ENCODE measurements around the gene BRWD1.
A peak's percentile ranks its signal among the peaks of the same experiment; 100 is the strongest.

The BRWD1 gene

DNA sequence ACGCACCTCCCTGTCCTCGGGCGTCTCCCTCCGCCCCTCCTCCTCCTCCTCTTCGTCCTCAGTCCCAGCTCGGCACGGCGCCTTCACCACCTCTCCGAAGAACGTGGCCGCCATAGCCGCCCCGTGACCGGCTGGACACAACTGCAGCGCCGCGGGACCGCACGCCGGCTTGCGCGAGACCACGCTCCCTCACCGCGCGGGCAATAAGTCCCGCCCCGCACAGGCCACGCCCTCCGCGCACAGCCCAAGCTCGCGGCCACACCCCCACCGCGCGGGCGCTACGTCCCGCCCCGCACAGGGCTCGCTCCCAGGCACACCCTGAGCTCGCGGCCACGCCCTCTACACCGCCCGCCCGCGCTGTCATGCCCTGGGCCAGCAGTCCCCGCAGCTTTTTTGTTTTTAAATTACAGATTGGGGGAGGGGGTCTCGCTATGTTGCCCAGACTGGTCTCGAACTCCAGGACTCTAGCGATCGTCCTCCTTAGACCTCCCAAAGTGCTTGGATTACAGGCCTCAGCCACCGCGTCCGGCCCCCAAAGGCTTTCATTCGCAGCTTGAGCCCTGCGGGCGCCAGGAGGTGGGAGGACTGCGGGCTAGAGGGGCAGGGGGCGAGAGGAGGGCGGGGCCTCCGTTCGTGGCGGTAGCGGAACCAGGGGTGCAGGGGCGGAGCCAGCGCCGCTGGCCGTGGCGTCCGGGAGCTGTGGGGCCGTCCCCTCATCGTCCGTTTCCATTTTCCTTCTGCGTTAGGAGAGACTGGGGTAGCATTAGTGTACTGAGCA is 130.0 kb downstream of the BRWD1 start, which contains the start of gene PSMG1:
Gene PSMG1 (minus strand): TSS at position 180 of the 778 bp plus-strand sequence. CDS start 66 bp downstream, at position 114.
- H3K4me1 ChIP-seq (ENCODE audit: control insufficient read depth, insufficient read depth, low read length, poor library complexity, severe bottlenecking), result peaks cover 10% of the 10 kb centered on the region
- peak within 1 kb of the TSS; percentile 90 for H3K4me3 ChIP-seq (ENCODE audit: extremely low read depth, insufficient read depth, low read length, poor library complexity, severe bottlenecking)
- no peaks in the 10 kb centered on the region for H3K9me3 ChIP-seq (ENCODE audit: control insufficient read depth, low read length)
- WGBS, 2 experiments (ENCODE audit: insufficient coverage in 2 of 2), result 0% methylated on average over 53 to 61 of the region's 76 CpGs
- peak within 1 kb of the TSS; percentile 95 for H3K27ac ChIP-seq (ENCODE audit: low read depth, low read length, severe bottlenecking)
- H3K36me3 ChIP-seq (ENCODE audit: control insufficient read depth, insufficient read depth, low read length), result peaks cover 29% of the 10 kb centered on the region

DNA sequence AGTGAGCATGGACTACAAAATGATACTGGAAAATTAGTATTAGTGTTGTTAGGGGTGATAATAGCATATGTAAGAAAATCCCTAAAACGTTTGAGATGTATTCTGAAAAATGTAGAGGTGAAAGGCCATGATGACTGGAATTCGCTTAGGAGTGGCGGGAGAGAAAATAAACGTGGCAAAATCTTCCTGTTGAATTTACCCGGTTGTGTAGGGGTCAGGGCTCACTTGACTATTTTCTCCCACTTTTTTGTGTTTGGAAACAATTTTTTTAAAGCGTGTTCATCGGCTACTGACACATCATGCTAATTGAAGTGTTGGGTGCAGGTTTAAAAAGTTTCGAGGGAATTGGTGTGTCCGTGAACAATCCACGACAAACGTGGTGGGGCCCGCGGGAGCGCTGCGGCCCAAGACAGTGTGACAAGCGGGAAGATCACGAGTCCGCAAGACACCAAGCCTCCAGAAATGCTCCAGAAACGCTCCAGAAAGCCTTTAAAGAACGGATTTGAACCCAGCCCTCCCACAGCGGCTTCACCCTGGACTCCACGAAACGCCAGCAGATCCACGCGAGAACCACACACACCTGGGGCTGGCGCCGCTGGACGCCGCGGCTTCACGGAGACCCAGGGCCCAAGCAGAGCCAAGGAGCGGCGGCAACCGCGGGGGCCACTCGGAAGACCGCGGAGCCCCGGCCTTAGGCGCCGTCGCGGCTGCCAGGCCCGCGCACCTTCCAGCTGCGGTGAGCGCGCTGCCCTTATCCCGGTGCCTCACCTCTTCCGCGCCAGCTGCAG is 130.8 kb downstream of the BRWD1 start:
- Histone ChIP-seq H3K9me3 (ENCODE audit: control insufficient read depth, low read length) (no peaks in the 10 kb centered on the region), H3K36me3 (ENCODE audit: control insufficient read depth, insufficient read depth, low read length) (peaks cover 34% of the 10 kb centered on the region), H3K4me1 (ENCODE audit: control insufficient read depth, insufficient read depth, low read length, poor library complexity, severe bottlenecking) (peaks cover 10% of the 10 kb centered on the region), H3K4me3 (ENCODE audit: extremely low read depth, insufficient read depth, low read length, poor library complexity, severe bottlenecking) (peak overlapping the region; percentile 90), H3K27ac (ENCODE audit: low read depth, low read length, severe bottlenecking) (peak overlapping the region; percentile 95)
- 2% methylated on average over 32 to 45 of the region's 51 CpGs for WGBS, 2 experiments (ENCODE audit: insufficient coverage in 2 of 2)

DNA sequence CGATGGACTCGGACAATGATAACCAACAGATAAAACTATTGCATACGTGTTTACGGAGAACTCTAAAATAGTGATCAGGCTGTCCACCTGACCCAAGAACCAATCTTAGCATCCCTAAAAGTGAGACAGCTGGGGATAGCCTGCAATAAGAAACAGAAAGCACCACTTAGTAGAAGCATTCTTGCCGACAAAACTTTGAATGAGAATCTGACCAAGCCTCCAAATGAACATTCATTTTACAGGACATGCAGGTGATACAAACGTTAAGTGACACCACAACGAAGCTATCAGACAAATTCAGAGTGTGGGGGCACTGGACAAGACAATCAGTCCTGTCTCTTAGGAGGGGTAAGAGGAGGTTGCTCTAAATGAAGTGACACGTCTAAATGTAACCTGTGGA is 131.4 kb downstream of the BRWD1 start:
- WGBS, 2 experiments (ENCODE audit: insufficient coverage in 2 of 2), result 55 to 68% methylated on average over 7 to 8 of the region's 8 CpGs
- H3K4me1 ChIP-seq (ENCODE audit: control insufficient read depth, insufficient read depth, low read length, poor library complexity, severe bottlenecking), result peaks cover 10% of the 10 kb centered on the region
- peaks cover 34% of the 10 kb centered on the region for H3K36me3 ChIP-seq (ENCODE audit: control insufficient read depth, insufficient read depth, low read length)
- peak overlapping the region; percentile 90 for H3K4me3 ChIP-seq (ENCODE audit: extremely low read depth, insufficient read depth, low read length, poor library complexity, severe bottlenecking)
- H3K27ac ChIP-seq (ENCODE audit: low read depth, low read length, severe bottlenecking), result no peak overlapping the region
- H3K9me3 ChIP-seq (ENCODE audit: control insufficient read depth, low read length), result no peaks in the 10 kb centered on the region

DNA sequence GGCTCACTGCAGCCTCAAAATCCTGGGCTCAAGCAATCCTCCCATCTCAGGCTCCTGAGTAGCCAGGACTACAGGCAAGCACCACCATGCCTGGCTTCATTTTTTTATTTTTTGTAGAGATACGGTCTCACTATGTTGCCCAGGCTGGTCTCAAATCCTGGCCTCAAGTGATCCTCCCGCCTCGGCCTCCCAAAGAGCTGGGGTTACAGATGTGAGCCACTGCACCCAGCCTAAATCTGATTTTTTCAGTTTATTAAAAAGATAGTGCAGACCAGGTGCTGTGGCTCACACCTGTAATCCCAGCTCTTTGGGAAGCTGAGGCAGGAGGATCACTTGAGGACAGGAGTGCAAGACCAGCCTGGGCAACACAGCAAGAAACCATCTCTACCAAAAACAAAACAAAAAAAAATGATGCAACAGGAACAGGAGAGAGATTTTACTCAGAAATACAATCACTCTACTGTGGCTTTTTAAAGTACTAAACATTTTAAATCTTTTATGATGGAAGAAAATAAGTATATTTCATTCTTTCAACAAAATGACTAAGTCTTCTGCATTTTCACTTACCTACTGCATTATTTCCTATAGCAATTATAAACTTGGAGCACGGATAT is 132.1 kb downstream of the BRWD1 start:
- no peaks in the 10 kb centered on the region for H3K9me3 ChIP-seq (ENCODE audit: control insufficient read depth, low read length)
- no peak overlapping the region for H3K27ac ChIP-seq (ENCODE audit: low read depth, low read length, severe bottlenecking)
- peaks cover 38% of the 10 kb centered on the region for H3K36me3 ChIP-seq (ENCODE audit: control insufficient read depth, insufficient read depth, low read length)
- peaks cover 4% of the 10 kb centered on the region for H3K4me1 ChIP-seq (ENCODE audit: control insufficient read depth, insufficient read depth, low read length, poor library complexity, severe bottlenecking)
- 91 to 100% methylated on average over 2 to 4 of the region's 4 CpGs for WGBS, 2 experiments (ENCODE audit: insufficient coverage in 2 of 2)
- H3K4me3 ChIP-seq (ENCODE audit: extremely low read depth, insufficient read depth, low read length, poor library complexity, severe bottlenecking), result peak overlapping the region; percentile 90

DNA sequence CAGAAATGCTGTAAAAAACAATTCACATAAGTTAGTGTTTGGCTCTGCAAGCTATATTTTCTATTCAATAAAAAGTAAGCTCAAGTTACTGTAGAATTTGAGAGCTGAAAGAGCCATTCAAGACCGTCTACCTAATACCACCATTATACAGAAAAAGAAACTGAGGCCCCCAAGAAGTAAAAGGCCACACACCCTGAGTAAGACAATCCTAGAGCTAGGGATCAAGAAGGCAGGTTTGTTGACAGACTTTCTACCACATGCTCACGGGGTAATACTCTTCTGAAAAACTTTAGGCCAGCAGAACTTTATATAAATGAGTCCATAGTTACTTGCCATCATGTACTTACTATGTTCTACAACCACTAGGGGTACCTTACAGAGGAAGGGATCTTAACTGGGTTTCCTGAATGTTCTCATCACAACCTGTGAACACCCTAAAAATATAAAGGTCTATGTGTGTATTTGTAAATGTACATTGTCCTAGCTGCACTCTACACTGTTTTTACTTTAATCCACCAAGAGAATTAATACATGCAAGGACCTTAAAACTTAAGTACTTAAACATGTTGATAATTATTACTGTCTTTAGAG is 132.9 kb downstream of the BRWD1 start:
- Histone ChIP-seq H3K4me1 (ENCODE audit: control insufficient read depth, insufficient read depth, low read length, poor library complexity, severe bottlenecking) (peaks cover 4% of the 10 kb centered on the region), H3K4me3 (ENCODE audit: extremely low read depth, insufficient read depth, low read length, poor library complexity, severe bottlenecking) (no peak overlapping the region), H3K9me3 (ENCODE audit: control insufficient read depth, low read length) (no peaks in the 10 kb centered on the region), H3K36me3 (ENCODE audit: control insufficient read depth, insufficient read depth, low read length) (peaks cover 42% of the 10 kb centered on the region), H3K27ac (ENCODE audit: low read depth, low read length, severe bottlenecking) (no peak overlapping the region)
- WGBS, 2 experiments (ENCODE audit: insufficient coverage in 2 of 2), result 82 to 100% methylated on average over 2 of the region's 2 CpGs

DNA sequence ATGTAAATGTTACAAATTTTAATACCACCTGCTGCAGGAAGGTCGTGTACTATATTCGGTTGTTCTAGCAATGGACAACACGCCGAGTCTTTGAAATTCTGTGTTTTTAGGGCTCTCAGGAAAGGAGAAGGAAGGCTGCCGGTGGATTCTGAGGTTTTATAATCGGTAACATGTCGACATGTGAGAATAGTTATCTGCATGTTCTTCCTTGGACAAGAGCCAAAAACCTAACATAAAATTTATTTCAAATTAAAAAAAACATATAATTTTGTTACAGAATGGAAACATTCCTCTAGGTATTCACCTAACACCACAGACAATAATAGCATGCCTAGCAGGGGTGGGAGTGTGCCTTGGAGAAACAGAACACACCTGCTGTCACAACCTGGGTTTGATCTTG is 135.0 kb downstream of the BRWD1 start:
- Histone ChIP-seq H3K9me3 (ENCODE audit: control insufficient read depth, low read length) (no peaks in the 10 kb centered on the region), H3K27ac (ENCODE audit: low read depth, low read length, severe bottlenecking) (no peak overlapping the region), H3K4me1 (ENCODE audit: control insufficient read depth, insufficient read depth, low read length, poor library complexity, severe bottlenecking) (no peaks in the 10 kb centered on the region), H3K4me3 (ENCODE audit: extremely low read depth, insufficient read depth, low read length, poor library complexity, severe bottlenecking) (no peak overlapping the region), H3K36me3 (ENCODE audit: control insufficient read depth, insufficient read depth, low read length) (peaks cover 54% of the 10 kb centered on the region)
- 89 to 92% methylated on average over 4 of the region's 7 CpGs for WGBS, 2 experiments (ENCODE audit: insufficient coverage in 2 of 2)

DNA sequence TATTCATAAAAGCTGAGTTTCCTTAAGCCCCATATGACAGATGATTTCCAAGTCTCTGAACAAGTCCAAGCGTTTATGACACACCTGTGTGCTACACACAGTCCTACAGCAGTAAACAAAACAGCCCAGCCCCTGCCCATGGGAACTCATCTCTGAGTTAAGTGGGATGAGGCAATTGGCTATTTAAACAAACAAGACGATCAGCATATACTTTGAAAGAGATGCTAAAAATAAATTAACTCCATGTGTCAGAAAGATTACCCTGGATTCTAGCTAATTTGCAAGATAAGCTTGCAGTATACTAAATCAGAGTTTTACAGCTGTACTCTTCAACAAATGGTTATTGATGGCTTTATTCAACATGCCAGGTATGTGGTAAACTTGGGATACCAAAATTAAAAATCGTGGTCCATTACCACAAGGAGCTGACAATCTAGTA is 137.1 kb downstream of the BRWD1 start:
- Histone ChIP-seq H3K36me3 (ENCODE audit: control insufficient read depth, insufficient read depth, low read length) (peaks cover 66% of the 10 kb centered on the region), H3K4me3 (ENCODE audit: extremely low read depth, insufficient read depth, low read length, poor library complexity, severe bottlenecking) (no peak overlapping the region), H3K27ac (ENCODE audit: low read depth, low read length, severe bottlenecking) (no peak overlapping the region), H3K9me3 (ENCODE audit: control insufficient read depth, low read length) (no peaks in the 10 kb centered on the region), H3K4me1 (ENCODE audit: control insufficient read depth, insufficient read depth, low read length, poor library complexity, severe bottlenecking) (no peaks in the 10 kb centered on the region)
- 40% methylated on average over 2 of the region's 3 CpGs; no CpG with 5 or more reads in 1 of the 2 experiments for WGBS, 2 experiments (ENCODE audit: insufficient coverage in 2 of 2)

DNA sequence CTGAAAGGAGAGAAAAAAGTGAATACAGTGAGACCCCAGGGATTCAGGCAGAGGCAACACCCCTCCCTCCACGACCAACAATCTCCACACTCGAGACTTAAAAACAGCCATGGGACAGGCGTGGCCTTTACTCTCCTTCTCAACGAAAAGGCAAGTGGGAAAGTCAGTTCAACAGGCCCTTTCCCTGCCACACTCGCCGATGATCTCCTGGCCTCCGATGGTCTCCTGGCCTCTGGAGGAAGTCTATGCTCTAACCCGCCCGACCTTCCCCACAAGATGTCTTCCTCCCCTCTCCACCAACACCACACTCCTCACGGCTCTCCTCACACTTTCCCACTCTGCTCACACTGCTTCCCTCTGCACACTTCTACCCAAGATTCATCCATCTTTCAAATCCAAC is 137.8 kb downstream of the BRWD1 start:
- WGBS, 2 experiments (ENCODE audit: insufficient coverage in 2 of 2), result 92 to 94% methylated on average over 9 to 10 of the region's 10 CpGs
- Histone ChIP-seq H3K36me3 (ENCODE audit: control insufficient read depth, insufficient read depth, low read length) (peaks cover 64% of the 10 kb centered on the region), H3K9me3 (ENCODE audit: control insufficient read depth, low read length) (no peaks in the 10 kb centered on the region), H3K4me1 (ENCODE audit: control insufficient read depth, insufficient read depth, low read length, poor library complexity, severe bottlenecking) (no peaks in the 10 kb centered on the region), H3K27ac (ENCODE audit: low read depth, low read length, severe bottlenecking) (no peak overlapping the region), H3K4me3 (ENCODE audit: extremely low read depth, insufficient read depth, low read length, poor library complexity, severe bottlenecking) (no peak overlapping the region)

DNA sequence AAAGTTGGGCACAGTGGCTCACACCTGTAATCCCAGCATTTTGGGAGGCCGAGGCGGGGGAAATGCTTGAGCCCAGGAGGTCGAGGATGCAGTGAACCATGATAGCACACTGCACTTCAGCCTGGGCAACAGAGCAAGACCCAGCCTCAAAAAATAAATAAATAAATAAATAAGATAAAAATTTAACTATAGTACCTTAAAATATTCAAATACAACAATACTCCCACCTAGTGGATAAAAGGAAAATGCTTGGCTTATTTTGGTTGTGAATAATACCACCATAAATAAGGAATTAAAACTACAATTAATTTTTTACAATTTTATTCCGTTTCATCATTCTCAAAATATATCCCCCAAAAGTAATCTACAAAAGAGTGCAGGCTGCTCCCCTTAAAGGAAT is 138.3 kb downstream of the BRWD1 start:
- 71 to 100% methylated on average over 2 to 3 of the region's 4 CpGs for WGBS, 2 experiments (ENCODE audit: insufficient coverage in 2 of 2)

More for the DNA sequence above, 138.3 kb downstream of the BRWD1 start:
- H3K36me3 ChIP-seq (ENCODE audit: control insufficient read depth, insufficient read depth, low read length), result peaks cover 64% of the 10 kb centered on the region
- no peaks in the 10 kb centered on the region for H3K9me3 ChIP-seq (ENCODE audit: control insufficient read depth, low read length)
- no peak overlapping the region for H3K4me3 ChIP-seq (ENCODE audit: extremely low read depth, insufficient read depth, low read length, poor library complexity, severe bottlenecking)
- H3K27ac ChIP-seq (ENCODE audit: low read depth, low read length, severe bottlenecking), result no peak overlapping the region
- H3K4me1 ChIP-seq (ENCODE audit: control insufficient read depth, insufficient read depth, low read length, poor library complexity, severe bottlenecking), result no peaks in the 10 kb centered on the region

Data from mesodermal cell (in vitro differentiated cells).